H1 (cell line): Measurements from ENCODE around the gene SPEN. TPM values are rescaled to one million over a fixed set of nuclear protein-coding genes. Genes with fewer than 3 reads are reported as not detected.

Experiments used
- CBX5 ChIP-seq: fragments of 300-800, 300-1000 bp; sonication (generic); IDR thresholded peaks from 2 replicates; pipeline ENCODE4 v1.7.1; 2016; ENCODE audit warnings: antibody characterized with exemption, low read length, low read depth
- CEBPB ChIP-seq: IDR thresholded peaks from 2 replicates; pipeline ENCODE4 v1.6.1; 2012; ENCODE audit warnings: low read depth, low read length
- CHD1 ChIP-seq: IDR thresholded peaks from 2 replicates; pipeline ENCODE4 v1.6.1; 2012; ENCODE audit warnings: low read depth, low read length, improper control_type of control experiment
- CHD2 ChIP-seq: IDR thresholded peaks from 2 replicates; pipeline ENCODE4 v1.6.1; 2012; ENCODE audit warnings: low read length, improper control_type of control experiment
- CREB1 ChIP-seq: IDR thresholded peaks from 2 replicates; pipeline ENCODE4 v1.6.1; 2012; ENCODE audit warnings: inconsistent platforms
- CTBP2 ChIP-seq: IDR thresholded peaks from 2 replicates; pipeline ENCODE4 v1.7.0; 2011; ENCODE audit warnings: borderline replicate concordance, mild to moderate bottlenecking, moderate library complexity, mixed read lengths, low read length; ENCODE audit not compliant: insufficient read depth, insufficient read length
- EP300 ChIP-seq, 2 experiments: IDR thresholded peaks; 1 replicate in 1 of 2; 2 replicates in 1 of 2; pipeline ENCODE4 v1.6.1; 2011 to 2012; ENCODE audit warnings: low read depth in 2 of 2, low read length in 2 of 2, mild to moderate bottlenecking in 2 of 2, borderline replicate concordance in 1 of 2, inconsistent platforms in 1 of 2, moderate library complexity in 1 of 2
- FOSL1 ChIP-seq: IDR thresholded peaks from 2 replicates; pipeline ENCODE4 v1.6.1; 2011; ENCODE audit warnings: mild to moderate bottlenecking, low read depth, low read length, moderate library complexity; ENCODE audit not compliant: insufficient read depth
- JUND ChIP-seq: IDR thresholded peaks from 2 replicates; pipeline ENCODE4 v1.6.1; 2011; ENCODE audit warnings: mild to moderate bottlenecking, improper control_type of control experiment, low read length
- KDM4A ChIP-seq: IDR thresholded peaks from one replicate; pipeline ENCODE4 v1.7.1; 2012; ENCODE audit warnings: low read depth, mild to moderate bottlenecking, moderate library complexity, low read length, inconsistent platforms; ENCODE audit not compliant: severe bottlenecking
- PHF8 ChIP-seq: fragments of 200-600 bp; sonication (generic); conservative IDR thresholded peaks from 2 replicates; pipeline ENCODE4 v1.7.1; 2012; ENCODE audit warnings: low read depth, mild to moderate bottlenecking, inconsistent platforms, low read length, moderate library complexity
- POLR2A ChIP-seq, 2 experiments: IDR thresholded peaks; 1 replicate in 1 of 2; 2 replicates in 1 of 2; pipeline ENCODE4 v1.6.1; 2011; ENCODE audit warnings: low read depth in 2 of 2, low read length in 2 of 2, mild to moderate bottlenecking in 2 of 2; ENCODE audit errors: control extremely low read depth in 1 of 2
- POU5F1 ChIP-seq: IDR thresholded peaks from 2 replicates; pipeline ENCODE4 v1.6.1; 2011; ENCODE audit warnings: low read depth, mild to moderate bottlenecking, low read length, moderate library complexity
- RNF2 ChIP-seq: fragments of 200-900, 300-1000 bp; sonication (generic); IDR thresholded peaks from 2 replicates; pipeline ENCODE4 v1.7.1; 2016; ENCODE audit warnings: borderline replicate concordance, low read depth, mild to moderate bottlenecking, antibody characterized with exemption, low read length; ENCODE audit not compliant: poor library complexity, severe bottlenecking; ENCODE audit errors: missing control alignments
- RXRA ChIP-seq: IDR thresholded peaks from 2 replicates; pipeline ENCODE4 v1.6.1; 2011; ENCODE audit warnings: low read depth, mild to moderate bottlenecking, low read length, moderate library complexity; ENCODE audit not compliant: insufficient read depth
- SIX5 ChIP-seq: IDR thresholded peaks from 2 replicates; pipeline ENCODE4 v1.6.1; 2011; ENCODE audit warnings: mild to moderate bottlenecking, low read depth, low read length
- SP2 ChIP-seq: IDR thresholded peaks from 2 replicates; pipeline ENCODE4 v1.6.1; 2012; ENCODE audit warnings: mild to moderate bottlenecking, low read length, inconsistent platforms
- SRF ChIP-seq: IDR thresholded peaks from 2 replicates; pipeline ENCODE4 v1.6.1; 2011; ENCODE audit warnings: mild to moderate bottlenecking, low read depth, low read length, moderate library complexity
- polyA plus RNA-seq, 7 experiments: library from polyadenylated mRNA; depleted of rRNA in 3 of 7; stranded (reverse) in 5 of 7; unstranded in 2 of 7; fragments of >200 nt in 5 of 7; fragments of 200-250 nt in 2 of 7; gene quantifications; 1 replicate in 5 of 7; 2 replicates in 1 of 7; 4 replicates in 1 of 7; pipeline versions ENCODE4 v1.2.1 to v1.2.3, GENCODE V29; 2011 to 2013; ENCODE audit warnings: missing spikeins in 2 of 7, mixed read lengths in 2 of 7
- total RNA-seq: library from RNA; stranded (reverse); fragmentation: NEBNext Ultra II Directional; extraction: Animal tissue kit (Norgen Biotek cat#: 25700); gene quantifications from 2 replicates; pipeline ENCODE4 v1.2.1, GENCODE V29; 2021
- TF ChIP-seq, protein P1 (sequence below), 3 experiments: IDR thresholded peaks; 1 replicate in 2 of 3; 2 replicates in 1 of 3; pipeline versions ENCODE4 v1.5.1 to v1.6.1; 2011; ENCODE audit warnings: low read length in 3 of 3, mild to moderate bottlenecking in 3 of 3, inconsistent platforms in 2 of 3, low read depth in 1 of 3, moderate library complexity in 1 of 3; ENCODE audit not compliant: insufficient read depth in 1 of 3; ENCODE audit errors: control extremely low read depth in 1 of 3
- TF ChIP-seq, protein P2 (sequence below): IDR thresholded peaks from 2 replicates; pipeline ENCODE4 v1.6.1; 2011; ENCODE audit warnings: low read depth, mild to moderate bottlenecking, low read length; ENCODE audit not compliant: insufficient read depth
- TF ChIP-seq, protein P3 (sequence below): IDR thresholded peaks from 2 replicates; pipeline ENCODE4 v1.6.1; 2012; ENCODE audit warnings: low read length, inconsistent platforms

SPEN gene
- total and polyA plus RNA-seq, 2 of the 8 experiments (the other 6 are each of a cell fraction or from before 2014, with no cell fraction given) = 12.5 to 52.1 TPM

- TF ChIP-seq, protein P1, sequence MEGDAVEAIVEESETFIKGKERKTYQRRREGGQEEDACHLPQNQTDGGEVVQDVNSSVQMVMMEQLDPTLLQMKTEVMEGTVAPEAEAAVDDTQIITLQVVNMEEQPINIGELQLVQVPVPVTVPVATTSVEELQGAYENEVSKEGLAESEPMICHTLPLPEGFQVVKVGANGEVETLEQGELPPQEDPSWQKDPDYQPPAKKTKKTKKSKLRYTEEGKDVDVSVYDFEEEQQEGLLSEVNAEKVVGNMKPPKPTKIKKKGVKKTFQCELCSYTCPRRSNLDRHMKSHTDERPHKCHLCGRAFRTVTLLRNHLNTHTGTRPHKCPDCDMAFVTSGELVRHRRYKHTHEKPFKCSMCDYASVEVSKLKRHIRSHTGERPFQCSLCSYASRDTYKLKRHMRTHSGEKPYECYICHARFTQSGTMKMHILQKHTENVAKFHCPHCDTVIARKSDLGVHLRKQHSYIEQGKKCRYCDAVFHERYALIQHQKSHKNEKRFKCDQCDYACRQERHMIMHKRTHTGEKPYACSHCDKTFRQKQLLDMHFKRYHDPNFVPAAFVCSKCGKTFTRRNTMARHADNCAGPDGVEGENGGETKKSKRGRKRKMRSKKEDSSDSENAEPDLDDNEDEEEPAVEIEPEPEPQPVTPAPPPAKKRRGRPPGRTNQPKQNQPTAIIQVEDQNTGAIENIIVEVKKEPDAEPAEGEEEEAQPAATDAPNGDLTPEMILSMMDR (IDR thresholded peaks at IDR 0.05; ENCODE audit: control extremely low read depth in 1 of 3, insufficient read depth in 1 of 3, low read depth in 1 of 3, low read length in 3 of 3) = no peak
- TF ChIP-seq SIX5 (no peak), KDM4A (no peak), RNF2 (no peak), CEBPB (no peak), JUND (no peak), CTBP2 (no peak), FOSL1 (no peak), SRF (no peak), SP2 (no peak), POU5F1 (no peak), EP300 (IDR thresholded peaks at IDR 0.05; ENCODE audit: borderline replicate concordance in 1 of 2, low read depth in 2 of 2, low read length in 2 of 2) (no peak), PHF8 (peak; percentile 49), CBX5 (no peak), CHD2 (no peak), CREB1 (no peak), RXRA (no peak), POLR2A (IDR thresholded peaks at IDR 0.05; ENCODE audit: control extremely low read depth in 1 of 2, low read depth in 2 of 2, low read length in 2 of 2) (peak; percentile 49 to 70; a peak in 2 of 3 replicates), CHD1 (no peak; the same call in 1 of the 2 replicates)
- TF ChIP-seq, protein P2, sequence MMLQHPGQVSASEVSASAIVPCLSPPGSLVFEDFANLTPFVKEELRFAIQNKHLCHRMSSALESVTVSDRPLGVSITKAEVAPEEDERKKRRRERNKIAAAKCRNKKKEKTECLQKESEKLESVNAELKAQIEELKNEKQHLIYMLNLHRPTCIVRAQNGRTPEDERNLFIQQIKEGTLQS = no peak
- TF ChIP-seq, protein P3, sequence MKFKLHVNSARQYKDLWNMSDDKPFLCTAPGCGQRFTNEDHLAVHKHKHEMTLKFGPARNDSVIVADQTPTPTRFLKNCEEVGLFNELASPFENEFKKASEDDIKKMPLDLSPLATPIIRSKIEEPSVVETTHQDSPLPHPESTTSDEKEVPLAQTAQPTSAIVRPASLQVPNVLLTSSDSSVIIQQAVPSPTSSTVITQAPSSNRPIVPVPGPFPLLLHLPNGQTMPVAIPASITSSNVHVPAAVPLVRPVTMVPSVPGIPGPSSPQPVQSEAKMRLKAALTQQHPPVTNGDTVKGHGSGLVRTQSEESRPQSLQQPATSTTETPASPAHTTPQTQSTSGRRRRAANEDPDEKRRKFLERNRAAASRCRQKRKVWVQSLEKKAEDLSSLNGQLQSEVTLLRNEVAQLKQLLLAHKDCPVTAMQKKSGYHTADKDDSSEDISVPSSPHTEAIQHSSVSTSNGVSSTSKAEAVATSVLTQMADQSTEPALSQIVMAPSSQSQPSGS = peak; percentile 76
These were observed 2.3 kb downstream of the SPEN start (continued) for GRCh38 chr1:15849775-15850324.
